ENCODE results near the gene MIOS.

MIOS gene

GRCh38 chr7:7584653-7585052 lies 18.0 kb downstream of the MIOS start:
- no peak for DNase-seq

GRCh38 chr7:7585241-7585928 lies 18.7 kb downstream of the MIOS start:
- no peak for DNase-seq

- peak; percentile 51 for DNase-seq
Observed at GRCh38 chr7:7595451-7595850, 28.8 kb downstream of the MIOS start.

GRCh38 chr7:7596176-7596575 lies 29.5 kb downstream of the MIOS start:
- peak; percentile 28 for DNase-seq

GRCh38 chr7:7607010-7607409 lies 40.3 kb downstream of the MIOS start:
- no peak for DNase-seq

GRCh38 chr7:7609330-7609729 lies 42.6 kb downstream of the MIOS start:
- DNase-seq, result no peak

GRCh38 chr7:7612519-7612918 lies 45.8 kb downstream of the MIOS start:
- no peak for DNase-seq

GRCh38 chr7:7613210-7613609 lies 46.5 kb downstream of the MIOS start:
- no peak for DNase-seq

GRCh38 chr7:7614018-7614741 lies 47.5 kb downstream of the MIOS start:
- DNase-seq, result no peak

- DNase-seq, result no peak
Observed at GRCh38 chr7:7617550-7617949, 50.9 kb downstream of the MIOS start.

GRCh38 chr7:7618410-7618809 lies 51.7 kb downstream of the MIOS start:
- DNase-seq, result no peak

- no peak for DNase-seq
Observed at GRCh38 chr7:7620236-7620635, 53.6 kb downstream of the MIOS start.

- DNase-seq, result no peak
Observed at GRCh38 chr7:7620644-7621210, 54.0 kb downstream of the MIOS start.

GRCh38 chr7:7628476-7628875 lies 61.8 kb downstream of the MIOS start:
- DNase-seq, result no peak

- DNase-seq, result no peak
Observed at GRCh38 chr7:7630626-7631329, 64.1 kb downstream of the MIOS start.

GRCh38 chr7:7639421-7639820 lies 72.7 kb downstream of the MIOS start:
- no peak for DNase-seq

GRCh38 chr7:7639847-7640220 lies 73.2 kb downstream of the MIOS start:
- peak; percentile 70 for DNase-seq

GRCh38 chr7:7640221-7641128 lies 73.8 kb downstream of the MIOS start, which contains the start of gene UMAD1:
UMAD1 (plus strand) TSS chr7:7640752; CDS start chr7:7673372, 32,620 bp downstream.
- peak; percentile 99 for DNase-seq

- no peak for DNase-seq
Observed at GRCh38 chr7:7641129-7641663, 74.5 kb downstream of the MIOS start.

- DNase-seq, result no peak
Observed at GRCh38 chr7:7642081-7642480, 75.4 kb downstream of the MIOS start.

GRCh38 chr7:7647495-7648036 lies 80.9 kb downstream of the MIOS start:
- no peak for DNase-seq

GRCh38 chr7:7650682-7651206 lies 84.1 kb downstream of the MIOS start:
- DNase-seq, result no peak

Measured in CD4-positive, alpha-beta T cell treated with Interleukin-10 for 1 hour (primary cell).